OCI-LY3 (cell line): ENCODE data around the gene VWA7.

Experiments
- CTCF ChIP-seq: fragments of 200-600, 300-600 bp; sonication (generic); IDR thresholded peaks from 2 replicates; pipeline ENCODE4 v1.5.1; 2014; ENCODE audit warnings: antibody characterized with exemption, low read length, low read depth
- EZH2phosphoT487 ChIP-seq: fragments of 200-600 bp; shearing (Covaris generic); IDR thresholded peaks from 2 replicates; pipeline ENCODE4 v1.6.1; 2018; ENCODE audit warnings: antibody characterized with exemption, mixed run types, low read depth

- TF ChIP-seq CTCF (no peak), EZH2phosphoT487 (no peak)
Measured at GRCh38 chr6:31762878-31763618, 14.1 kb downstream of the VWA7 start.
